Neural crest cell (in vitro differentiated cells): ENCODE results near the gene MON1B. TPM values are rescaled to one million over a fixed set of nuclear protein-coding genes. Genes with fewer than 3 reads are reported as not detected.

Experiments used
- DNase-seq: peaks from one replicate; pipeline ENCODE4 v3.0.0; 2021; ENCODE audit warnings: low read depth, mixed read lengths, low spot score
- H3K27ac Mint-ChIP-seq: one replicate; pipeline ENCODE4 v1.8.0; 2021; ENCODE audit warnings: mild to moderate bottlenecking, mixed read lengths; ENCODE audit not compliant: unreplicated experiment
- H3K27me3 Mint-ChIP-seq: 2 replicates; pipeline ENCODE4 v1.8.0; 2021; ENCODE audit warnings: low read depth, mild to moderate bottlenecking, mixed read lengths
- H3K36me3 Mint-ChIP-seq: 2 replicates; pipeline ENCODE4 v1.8.0; 2021; ENCODE audit warnings: low read depth, mild to moderate bottlenecking, mixed read lengths
- H3K4me1 Mint-ChIP-seq: 2 replicates; pipeline ENCODE4 v1.8.0; 2021; ENCODE audit warnings: mixed read lengths
- H3K4me3 Mint-ChIP-seq: one replicate; pipeline ENCODE4 v1.8.0; 2021; ENCODE audit warnings: mild to moderate bottlenecking, mixed read lengths
- H3K9me3 Mint-ChIP-seq: 2 replicates; pipeline ENCODE4 v1.8.0; 2021; ENCODE audit warnings: mixed read lengths
- total RNA-seq: library from RNA; stranded (reverse); gene quantifications from 2 replicates; pipeline ENCODE4 v1.2.1, GENCODE V29; 2021
- TF ChIP-seq, protein P1 (sequence below): fragments of 200-600 bp; sonication (generic); conservative IDR thresholded peaks from 2 replicates; pipeline ENCODE4 v1.5.0; 2021; ENCODE audit warnings: antibody characterized with exemption, mild to moderate bottlenecking

Gene MON1B
- total RNA-seq, 1 donor from 2014 or later, result 46.3 TPM

DNA sequence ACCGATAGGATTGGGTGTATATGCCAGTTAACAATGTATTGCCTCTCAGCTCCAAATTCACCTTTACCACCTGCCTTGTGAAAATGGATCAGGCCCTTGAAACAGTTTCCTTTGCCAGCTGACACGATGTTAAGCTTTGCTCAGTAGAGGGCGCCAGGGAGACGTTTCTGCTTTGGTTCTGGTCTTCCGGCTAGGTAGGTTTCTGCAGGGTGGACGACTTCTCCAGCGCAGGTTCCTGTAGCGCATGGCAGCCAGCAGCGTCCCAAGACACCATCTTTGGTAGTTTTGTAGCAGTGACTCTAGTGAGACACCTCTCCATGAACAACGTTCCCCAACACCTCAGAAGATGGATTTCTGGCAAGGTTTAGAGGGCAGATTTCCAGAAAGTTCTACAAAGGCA is 32.2 kb downstream of the MON1B start:
- DNase-seq, result peak; percentile 19
- Mint-ChIP-seq H3K4me3 (no peak overlapping the region), H3K9me3 (no peaks in the 10 kb centered on the region), H3K27me3 (no peaks in the 10 kb centered on the region), H3K4me1 (no peaks in the 10 kb centered on the region), H3K27ac (no peak overlapping the region), H3K36me3 (peaks cover 2% of the 10 kb centered on the region)
- TF ChIP-seq, protein P1, sequence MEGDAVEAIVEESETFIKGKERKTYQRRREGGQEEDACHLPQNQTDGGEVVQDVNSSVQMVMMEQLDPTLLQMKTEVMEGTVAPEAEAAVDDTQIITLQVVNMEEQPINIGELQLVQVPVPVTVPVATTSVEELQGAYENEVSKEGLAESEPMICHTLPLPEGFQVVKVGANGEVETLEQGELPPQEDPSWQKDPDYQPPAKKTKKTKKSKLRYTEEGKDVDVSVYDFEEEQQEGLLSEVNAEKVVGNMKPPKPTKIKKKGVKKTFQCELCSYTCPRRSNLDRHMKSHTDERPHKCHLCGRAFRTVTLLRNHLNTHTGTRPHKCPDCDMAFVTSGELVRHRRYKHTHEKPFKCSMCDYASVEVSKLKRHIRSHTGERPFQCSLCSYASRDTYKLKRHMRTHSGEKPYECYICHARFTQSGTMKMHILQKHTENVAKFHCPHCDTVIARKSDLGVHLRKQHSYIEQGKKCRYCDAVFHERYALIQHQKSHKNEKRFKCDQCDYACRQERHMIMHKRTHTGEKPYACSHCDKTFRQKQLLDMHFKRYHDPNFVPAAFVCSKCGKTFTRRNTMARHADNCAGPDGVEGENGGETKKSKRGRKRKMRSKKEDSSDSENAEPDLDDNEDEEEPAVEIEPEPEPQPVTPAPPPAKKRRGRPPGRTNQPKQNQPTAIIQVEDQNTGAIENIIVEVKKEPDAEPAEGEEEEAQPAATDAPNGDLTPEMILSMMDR, result peak; percentile 50

GRCh38 chr16:77225182-77225581 is 34.2 kb downstream of the MON1B start:
- H3K4me3 Mint-ChIP-seq, result no peak overlapping the region
- TF ChIP-seq, protein P1, result no peak
- no peaks in the 10 kb centered on the region for H3K4me1 Mint-ChIP-seq
- DNase-seq, result no peak
- peaks cover 2% of the 10 kb centered on the region for H3K36me3 Mint-ChIP-seq
- H3K27ac Mint-ChIP-seq, result no peak overlapping the region
- H3K9me3 Mint-ChIP-seq, result no peaks in the 10 kb centered on the region
- no peaks in the 10 kb centered on the region for H3K27me3 Mint-ChIP-seq

DNA sequence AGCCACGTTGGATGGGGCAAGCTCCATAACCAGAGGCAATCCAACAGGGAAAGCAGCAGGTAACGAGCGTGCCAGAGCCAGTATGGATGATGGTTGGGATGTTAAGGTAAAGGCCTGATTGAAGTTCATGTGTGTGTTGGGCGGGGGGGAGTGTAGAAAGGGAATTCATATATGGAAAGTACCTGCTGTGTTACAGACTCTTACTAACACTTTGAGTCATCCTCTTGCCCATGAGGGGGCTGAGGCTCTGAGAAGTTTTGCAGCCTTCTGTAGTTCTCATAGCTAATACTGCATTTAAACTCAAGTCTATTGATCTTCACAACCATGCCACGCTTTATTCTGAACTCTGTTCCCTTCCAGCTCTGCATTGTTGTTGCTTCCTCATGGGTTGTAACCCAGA is 36.8 kb downstream of the MON1B start:
- H3K9me3 Mint-ChIP-seq, result no peaks in the 10 kb centered on the region
- no peak for DNase-seq
- H3K27me3 Mint-ChIP-seq, result no peaks in the 10 kb centered on the region

DNA sequence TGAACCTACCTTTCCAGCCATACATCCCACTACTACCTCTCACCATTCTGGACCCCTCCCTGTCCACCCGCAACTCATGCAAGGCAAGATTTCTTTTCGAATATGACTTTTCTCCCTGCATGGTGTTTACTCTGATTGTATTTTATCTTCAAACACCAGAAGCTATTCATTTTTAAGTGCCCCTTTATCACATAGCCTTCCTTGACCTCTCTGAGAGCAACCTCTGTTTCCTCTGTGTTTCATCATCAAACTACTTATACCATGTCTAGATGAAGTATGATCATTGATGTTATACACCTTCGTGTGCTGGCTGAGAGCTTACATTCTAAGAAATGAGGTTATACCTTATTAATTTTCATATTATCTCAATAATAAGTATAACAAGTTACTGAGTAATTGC is 40.1 kb downstream of the MON1B start:
- Mint-ChIP-seq H3K9me3 (no peaks in the 10 kb centered on the region), H3K4me1 (peaks cover 2% of the 10 kb centered on the region), H3K4me3 (no peak overlapping the region), H3K27me3 (peaks cover 7% of the 10 kb centered on the region), H3K36me3 (no peaks in the 10 kb centered on the region), H3K27ac (no peak overlapping the region)
- TF ChIP-seq, protein P1, result no peak
- no peak for DNase-seq

More for the DNA sequence above, 36.8 kb downstream of the MON1B start:
- no peak overlapping the region for H3K27ac Mint-ChIP-seq
- no peaks in the 10 kb centered on the region for H3K4me1 Mint-ChIP-seq
- H3K36me3 Mint-ChIP-seq, result peaks cover 2% of the 10 kb centered on the region
- H3K4me3 Mint-ChIP-seq, result no peak overlapping the region
- TF ChIP-seq, protein P1, result no peak

GRCh38 chr16:77233799-77234519 is 43.0 kb downstream of the MON1B start:
- H3K27me3 Mint-ChIP-seq, result peaks cover 14% of the 10 kb centered on the region
- H3K27ac Mint-ChIP-seq, result no peak overlapping the region
- no peak for DNase-seq
- no peak overlapping the region for H3K4me3 Mint-ChIP-seq
- no peaks in the 10 kb centered on the region for H3K36me3 Mint-ChIP-seq
- TF ChIP-seq, protein P1, result no peak
- H3K9me3 Mint-ChIP-seq, result no peaks in the 10 kb centered on the region
- H3K4me1 Mint-ChIP-seq, result peaks cover 6% of the 10 kb centered on the region
